GOT3 (cell line): ENCODE data around the gene MIEF1.

Source experiments
- DNase-seq: peaks from one replicate; lab custom pipeline; 2025; ENCODE audit warnings: mixed read lengths; lab: John Stamatoyannopoulos, UW

MIEF1 gene

DNA sequence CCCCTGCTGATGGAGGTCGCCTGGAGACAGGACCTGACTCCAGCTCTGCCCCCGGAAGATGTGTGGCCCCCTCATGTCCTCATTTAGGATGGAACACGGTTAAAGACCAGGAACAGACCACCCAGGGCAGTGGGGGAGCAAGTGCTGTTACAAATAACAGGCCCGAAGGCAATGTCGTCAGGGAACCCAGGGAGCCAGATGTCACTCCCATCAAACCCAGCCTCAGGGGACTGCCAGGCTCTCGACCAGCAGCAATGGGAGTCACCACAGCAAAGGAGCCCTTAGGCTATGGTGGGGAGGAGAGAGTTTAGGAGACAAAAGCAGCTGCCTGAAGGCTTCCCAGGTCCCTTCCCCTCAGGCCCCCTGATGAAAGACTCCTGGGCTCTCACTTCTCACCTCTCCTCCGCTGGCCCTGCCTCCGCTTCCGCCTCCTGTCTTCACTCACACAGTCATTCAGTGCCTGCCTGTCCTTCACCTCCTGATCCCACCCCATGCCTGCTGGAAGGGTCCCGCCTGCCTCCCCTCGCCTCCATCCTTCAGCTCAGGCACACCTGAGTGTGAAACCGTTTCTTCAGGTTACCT, 26.1 kb downstream of the MIEF1 start:
- DNase-seq: no peak

DNA sequence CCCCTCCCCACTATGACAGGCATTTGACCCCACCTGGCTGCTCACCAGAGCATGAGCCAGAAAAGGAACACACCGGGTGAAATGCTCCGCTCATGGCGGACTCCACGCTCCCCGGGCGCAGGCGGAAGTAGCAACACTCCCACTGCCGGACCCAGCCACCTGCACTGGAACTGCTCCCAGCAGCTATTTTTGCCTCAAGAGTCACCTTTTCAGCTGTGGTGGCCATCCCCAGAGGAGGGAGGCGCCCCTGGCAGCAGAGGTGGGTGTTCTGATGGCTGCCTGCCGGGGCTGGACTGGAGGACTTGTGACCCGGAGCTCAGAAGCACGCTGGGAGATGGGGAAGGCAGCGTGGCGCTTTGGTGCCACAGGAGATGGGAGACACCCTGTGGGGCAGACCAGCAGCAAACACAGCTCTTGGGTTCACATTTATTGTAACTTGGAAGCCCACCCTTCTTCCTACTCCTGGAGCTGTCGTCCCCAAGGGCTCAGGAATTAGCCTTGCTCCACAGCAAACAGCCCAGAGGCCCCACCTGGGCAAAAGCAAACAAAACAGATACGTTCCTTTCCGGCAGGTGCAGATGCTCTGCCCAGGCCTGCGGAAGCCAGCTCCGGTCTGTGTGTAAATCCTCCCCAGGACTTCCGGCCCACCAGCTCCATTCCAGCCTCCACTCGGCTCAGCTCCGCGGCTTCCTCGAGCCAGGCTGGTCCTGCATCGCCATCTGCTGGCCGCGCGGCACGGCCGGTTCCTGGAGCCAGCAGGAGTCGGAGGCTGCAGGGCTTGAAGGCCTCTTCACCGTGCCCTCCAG, 26.8 kb downstream of the MIEF1 start:
- DNase-seq: peak; percentile 54

DNA sequence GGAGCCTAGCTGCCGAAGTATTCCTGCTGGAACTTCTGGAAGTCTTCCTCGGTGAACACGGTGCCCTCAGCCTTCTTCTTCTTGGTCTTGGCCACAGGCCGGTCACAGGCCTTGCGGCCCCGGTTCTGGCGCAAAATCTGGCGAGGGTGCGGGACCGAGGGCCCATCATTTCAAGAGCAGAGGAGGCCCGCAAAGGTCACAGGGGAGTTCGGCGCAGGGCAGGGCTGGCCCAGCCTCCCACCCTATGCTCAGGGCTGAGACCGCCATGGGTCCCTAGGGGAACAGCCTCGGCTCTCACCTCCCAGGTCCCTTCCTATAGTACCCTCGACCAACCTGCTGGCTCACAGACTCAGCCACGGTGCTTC, 27.4 kb downstream of the MIEF1 start:
- no peak for DNase-seq

GRCh38 chr22:39530116-39530515, 28.0 kb downstream of the MIEF1 start:
- DNase-seq: no peak

DNA sequence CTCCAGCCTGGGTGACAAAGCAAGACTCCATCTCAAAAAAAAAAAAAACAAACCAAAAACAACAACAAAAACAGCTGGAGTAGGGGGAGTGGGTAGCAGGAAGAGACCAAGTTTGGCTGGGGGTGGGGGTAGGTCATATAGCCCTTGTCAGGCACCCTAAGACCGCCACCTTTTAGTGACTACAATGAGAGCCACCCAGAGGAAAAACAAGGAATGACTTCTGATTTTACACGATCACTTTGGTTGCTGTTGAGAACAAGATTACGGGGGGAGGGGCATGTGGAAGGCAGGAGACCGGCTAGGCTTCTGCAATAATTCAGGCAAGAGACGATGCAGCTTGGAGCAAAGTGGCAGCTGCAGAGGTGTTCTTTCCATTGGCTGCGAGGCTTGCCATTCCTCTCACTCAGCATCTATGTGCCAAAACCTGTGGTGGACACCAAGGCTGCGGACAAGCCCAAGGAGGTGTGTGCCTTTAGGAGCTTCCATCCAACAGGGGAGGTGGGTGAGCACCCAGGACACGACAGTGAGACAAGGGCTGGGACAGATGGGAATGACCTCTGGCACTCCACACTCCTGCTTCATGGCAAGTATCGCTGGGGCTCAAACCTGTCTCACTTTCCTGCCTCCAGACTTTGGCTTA, 28.7 kb downstream of the MIEF1 start:
- no peak for DNase-seq

DNA sequence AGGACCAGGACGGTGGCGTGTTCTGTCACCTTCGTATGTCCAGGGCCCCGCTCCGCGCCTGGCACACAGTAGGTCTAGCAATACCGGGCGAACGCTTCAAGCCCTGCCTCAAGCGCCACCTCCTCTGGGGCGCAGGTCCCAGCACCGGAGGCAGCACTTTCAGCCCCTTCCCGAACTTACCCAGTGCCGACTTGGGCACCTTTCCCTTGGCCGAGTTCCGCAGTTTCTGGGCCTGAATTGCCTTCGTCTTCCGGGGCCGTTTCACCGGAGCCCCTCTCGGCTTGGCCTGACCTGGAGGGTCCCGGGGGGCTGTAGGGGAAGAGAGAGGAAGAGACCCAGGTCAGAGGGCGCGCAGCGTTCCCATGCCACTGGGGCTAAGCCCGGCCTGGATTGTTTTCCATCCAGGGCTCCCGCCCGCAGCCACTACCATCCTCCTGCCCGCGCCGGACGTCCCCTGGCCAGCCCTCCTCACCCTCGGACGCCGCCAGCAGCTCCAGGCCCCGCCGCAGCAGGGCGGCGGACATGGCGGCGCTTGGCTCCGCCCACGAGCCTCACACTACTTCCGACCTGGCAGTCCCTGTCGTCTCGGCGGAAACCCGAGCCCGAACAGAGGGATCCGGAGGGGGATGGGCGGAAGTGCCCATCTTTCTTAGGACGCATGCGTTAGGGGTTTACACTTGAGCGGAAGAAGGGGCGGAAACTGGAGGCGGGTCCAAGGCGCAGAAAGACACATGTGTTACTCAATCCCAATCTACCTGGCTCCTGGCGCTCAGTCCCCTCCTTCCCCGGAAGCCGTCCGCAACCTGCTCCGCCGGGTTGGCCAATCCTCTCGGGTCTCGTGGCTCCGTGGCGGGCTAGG, 30.4 kb downstream of the MIEF1 start, which contains the start of gene RPS19BP1:
RPS19BP1 (minus strand) TSS at position 534 of the 859 bp plus-strand sequence; CDS start at position 524, 10 bp downstream.
- peak; percentile 94 for DNase-seq

GRCh38 chr22:39534092-39534506, 32.0 kb downstream of the MIEF1 start:
- no peak for DNase-seq

GRCh38 chr22:39534591-39535356, 32.7 kb downstream of the MIEF1 start:
- peak; percentile 30 for DNase-seq

DNA sequence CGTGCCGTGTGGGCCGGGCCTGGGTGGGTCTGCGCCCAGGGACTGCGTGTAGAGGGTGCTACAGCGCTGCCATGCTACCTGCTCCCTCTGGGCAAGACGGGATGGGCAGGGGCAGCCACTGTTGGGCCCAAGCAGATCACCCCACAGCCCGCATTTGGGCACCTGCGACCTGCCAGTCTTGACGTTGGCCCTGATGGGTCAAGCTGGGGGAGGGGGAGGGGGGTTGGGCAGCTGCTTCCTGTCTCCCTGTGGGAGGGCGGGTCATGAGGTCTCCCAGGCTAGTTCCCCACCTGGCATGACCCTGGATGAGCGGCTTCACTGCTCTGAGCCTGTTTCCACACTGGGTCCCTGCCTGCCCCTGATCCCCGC, 33.3 kb downstream of the MIEF1 start:
- no peak for DNase-seq

GRCh38 chr22:39535831-39536449, 33.9 kb downstream of the MIEF1 start:
- DNase-seq: no peak

DNA sequence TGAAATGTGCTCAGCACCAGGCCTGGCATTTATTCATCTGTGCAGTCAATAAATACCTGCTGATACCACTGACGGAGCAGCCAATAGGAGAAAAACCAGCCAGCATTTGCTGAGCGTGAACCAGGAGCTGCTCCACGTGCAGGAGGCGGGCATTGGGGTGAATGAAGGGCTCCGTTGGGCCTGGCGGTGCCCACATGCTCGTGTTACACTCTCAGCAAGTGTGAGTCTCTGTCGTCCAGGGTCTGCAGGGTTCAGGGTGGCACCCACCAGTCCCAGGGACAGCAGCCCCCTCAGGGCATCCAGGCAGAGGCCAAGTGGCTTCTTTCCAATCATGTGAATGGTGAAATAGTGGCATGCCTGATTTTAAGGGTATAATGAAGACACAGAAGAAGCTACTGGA, 34.6 kb downstream of the MIEF1 start:
- no peak for DNase-seq

DNA sequence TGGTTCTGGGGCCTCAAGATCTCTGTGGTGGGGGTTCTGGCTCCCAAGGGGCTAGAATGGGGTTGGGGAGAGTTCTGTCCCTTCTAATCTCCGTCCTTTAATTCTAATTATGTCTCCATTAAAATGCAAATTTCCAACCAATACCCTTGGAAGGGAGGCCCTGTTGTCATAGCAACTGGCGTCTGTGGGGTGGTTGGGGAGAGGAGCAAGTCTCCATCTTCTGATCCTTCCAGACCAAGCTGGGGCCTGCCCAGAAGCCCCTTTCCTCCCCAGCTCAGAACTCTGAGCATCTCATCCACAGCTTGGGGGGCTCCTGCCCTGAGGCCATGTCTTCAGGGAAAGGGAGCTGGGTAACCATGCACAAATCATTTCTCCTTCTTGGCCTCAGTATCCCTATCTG, 35.9 kb downstream of the MIEF1 start:
- DNase-seq: no peak

- no peak for DNase-seq
Measured at GRCh38 chr22:39543095-39543494, 41.0 kb downstream of the MIEF1 start.

DNA sequence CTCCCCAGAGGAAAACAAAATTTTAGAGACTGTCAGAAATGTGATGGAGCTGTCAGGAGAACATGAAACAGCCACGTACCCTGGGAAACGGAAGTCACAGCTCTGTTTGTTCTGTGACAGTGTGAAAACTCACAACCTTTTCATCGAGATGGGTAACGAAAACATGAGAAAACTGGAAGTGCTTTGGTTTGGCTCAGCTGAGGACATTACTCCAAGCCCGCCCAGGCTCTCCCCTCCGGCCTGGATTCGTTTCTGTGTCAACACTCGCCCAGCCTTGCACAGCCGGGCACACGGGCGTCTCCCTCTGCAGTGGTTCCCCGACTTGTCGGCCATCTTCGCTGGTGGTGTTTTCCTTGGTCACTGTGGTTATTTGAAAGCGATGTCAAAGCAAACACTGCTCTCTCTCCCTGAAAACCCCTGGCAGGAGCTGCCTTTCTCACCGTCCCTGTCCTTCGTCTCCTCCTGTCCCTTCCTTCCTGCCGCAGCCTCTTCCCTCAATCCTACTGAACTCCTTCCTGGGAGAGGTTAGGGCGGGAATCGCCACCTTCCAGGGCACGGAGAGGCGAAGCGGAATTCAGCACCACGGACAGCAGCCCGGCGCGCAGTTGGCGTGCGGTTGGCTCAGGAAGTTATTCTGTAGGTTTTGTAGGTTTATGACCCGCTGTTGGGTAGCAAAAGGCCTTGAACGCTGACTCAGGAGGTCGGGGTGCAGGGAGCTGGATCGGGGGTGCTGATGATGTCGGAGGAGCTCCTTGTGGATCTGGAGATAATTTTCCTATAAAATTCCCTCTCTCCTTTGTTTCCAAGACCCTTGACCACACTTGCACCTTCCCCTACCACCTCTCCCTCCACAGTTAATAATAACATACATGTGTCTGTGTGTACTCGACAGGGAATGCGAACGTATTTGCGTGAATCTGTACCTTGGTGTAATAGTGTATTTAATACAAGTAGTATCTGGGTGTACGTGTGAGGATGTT, 43.6 kb downstream of the MIEF1 start:
- peak; percentile 16 for DNase-seq

GRCh38 chr22:39546889-39547586, 44.9 kb downstream of the MIEF1 start:
- DNase-seq: no peak

GRCh38 chr22:39547587-39547947, 45.5 kb downstream of the MIEF1 start:
- no peak for DNase-seq

GRCh38 chr22:39553429-39553828, 51.3 kb downstream of the MIEF1 start:
- no peak for DNase-seq

DNA sequence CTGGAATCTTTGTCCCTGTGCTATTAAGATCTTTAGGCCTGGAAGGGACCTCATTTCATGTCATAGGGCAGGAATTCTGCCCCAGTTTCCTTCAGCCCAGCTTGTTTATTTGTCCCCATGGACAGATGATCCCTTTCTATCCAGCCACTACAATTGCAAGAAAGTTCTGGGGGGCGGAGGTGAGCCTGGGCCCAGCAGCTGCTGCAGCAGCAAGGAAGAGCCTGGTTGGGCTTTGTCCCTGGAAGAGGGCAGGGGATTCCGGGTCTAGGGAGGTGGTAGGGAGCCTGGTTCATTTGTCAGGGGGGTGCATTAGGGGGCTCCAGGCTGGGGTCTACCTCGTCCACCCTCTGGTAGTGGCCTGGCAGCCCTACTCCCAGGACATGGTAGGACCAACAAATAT, 52.1 kb downstream of the MIEF1 start:
- DNase-seq: no peak
